UCSD-AML1 (cell line): ENCODE measurements around the gene TSC22D3.
A peak's percentile ranks its signal among the peaks of the same experiment; 100 is the strongest.

Source experiments
- DNase-seq: peaks from one replicate; lab custom pipeline; 2025; ENCODE audit not compliant: unreplicated experiment; lab: John Stamatoyannopoulos, UW

The TSC22D3 gene

DNA sequence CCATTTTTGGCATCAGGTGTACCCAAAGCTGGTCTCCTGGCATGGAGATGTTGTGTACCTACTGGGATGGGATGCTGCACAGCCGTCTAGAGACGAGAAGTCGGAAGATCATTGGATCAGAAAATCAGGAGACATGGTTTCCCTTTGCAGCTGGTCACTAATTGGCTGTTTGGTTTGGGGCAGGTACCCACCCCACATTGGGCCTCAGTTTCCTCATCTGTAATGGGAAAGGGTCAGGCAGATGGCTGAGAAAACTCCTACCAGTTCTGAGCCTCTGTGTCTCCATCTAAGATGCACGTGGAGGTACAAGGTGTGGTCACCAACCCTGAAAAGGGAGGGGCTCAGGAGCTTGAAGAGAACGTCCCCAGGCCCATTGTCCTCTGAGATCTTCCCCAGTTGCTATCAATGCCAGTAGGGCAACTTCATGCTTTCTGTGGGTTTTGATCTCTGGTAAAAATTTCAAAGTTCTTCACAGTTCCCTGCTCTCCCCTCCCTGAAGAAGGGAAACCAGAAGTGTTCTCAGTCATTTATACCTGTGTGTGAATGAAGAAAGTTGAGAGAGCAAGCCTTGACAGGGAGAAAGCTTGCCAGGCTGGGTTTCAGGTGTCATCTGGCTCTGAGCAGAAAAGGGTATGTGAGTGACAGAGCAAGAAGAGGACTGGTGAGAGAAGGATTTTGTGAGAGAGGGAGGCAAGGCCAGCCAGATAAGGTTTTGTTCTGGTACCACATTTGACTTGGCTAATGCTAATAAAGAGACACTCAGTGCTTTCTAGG lies 15.1 kb downstream of the TSC22D3 start:
- DNase-seq, result no peak

DNA sequence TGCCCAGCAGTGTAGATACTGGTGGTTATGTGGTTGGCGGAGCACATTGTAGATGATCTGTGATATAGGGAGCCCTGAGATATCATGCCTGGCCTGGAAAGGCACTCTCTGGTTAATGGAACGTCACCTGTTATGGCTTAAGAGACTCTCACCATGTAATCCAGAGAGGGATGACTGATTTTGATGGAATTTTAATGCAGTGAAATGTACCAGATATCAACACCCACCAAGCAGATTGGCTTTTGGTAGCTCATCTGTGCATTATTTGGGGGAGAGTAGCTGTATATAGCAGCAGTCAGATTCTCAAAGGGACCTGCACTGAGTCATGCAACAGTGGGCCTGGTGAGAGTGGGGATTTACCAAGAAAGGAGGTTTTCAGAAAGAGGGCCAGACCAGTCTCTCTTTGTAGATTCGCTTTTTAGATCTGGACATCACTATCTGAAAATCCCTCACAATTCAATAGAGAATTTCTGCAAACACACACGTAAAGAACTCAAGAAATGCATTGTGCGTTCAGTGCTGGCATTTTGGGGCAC lies 17.3 kb downstream of the TSC22D3 start:
- no peak for DNase-seq

DNA sequence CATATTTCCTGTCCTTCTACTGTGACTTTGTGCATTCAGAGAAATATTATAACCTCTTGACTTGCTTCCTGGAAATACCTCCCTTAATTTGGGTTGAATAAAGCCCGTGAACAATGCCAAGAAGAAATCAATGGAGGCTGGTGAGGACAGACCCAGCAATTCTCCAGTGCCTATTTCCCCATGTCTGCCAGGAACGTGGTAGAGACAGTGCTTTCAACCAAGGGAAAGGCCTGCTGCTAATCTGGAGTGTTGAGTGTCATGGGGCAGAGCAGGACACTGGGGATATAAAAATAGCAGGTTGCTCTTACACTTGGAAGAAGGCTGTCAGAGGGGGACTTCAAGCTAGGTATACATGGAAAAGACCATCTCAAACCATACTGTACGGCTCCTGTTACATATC lies 19.9 kb downstream of the TSC22D3 start:
- DNase-seq, result no peak

DNA sequence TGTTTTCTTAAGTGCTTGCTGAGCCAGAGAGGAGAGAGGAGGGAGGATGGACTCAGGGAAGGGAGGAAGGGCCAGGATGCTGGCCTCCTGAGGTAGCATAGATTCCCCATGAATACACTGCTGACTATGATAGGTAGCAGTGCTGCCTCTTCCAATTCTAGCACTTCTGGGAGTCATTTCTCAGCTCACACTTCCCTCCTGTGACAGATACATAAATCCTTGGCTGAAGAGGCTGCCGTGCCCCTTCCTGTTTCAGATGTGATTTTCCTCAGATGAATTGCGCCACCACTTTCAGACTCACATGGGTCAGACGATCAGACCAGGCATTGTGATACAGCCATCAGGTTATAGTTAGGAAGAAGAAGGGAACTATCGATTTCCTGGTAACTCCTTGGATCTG lies 22.4 kb downstream of the TSC22D3 start:
- DNase-seq, result no peak

DNA sequence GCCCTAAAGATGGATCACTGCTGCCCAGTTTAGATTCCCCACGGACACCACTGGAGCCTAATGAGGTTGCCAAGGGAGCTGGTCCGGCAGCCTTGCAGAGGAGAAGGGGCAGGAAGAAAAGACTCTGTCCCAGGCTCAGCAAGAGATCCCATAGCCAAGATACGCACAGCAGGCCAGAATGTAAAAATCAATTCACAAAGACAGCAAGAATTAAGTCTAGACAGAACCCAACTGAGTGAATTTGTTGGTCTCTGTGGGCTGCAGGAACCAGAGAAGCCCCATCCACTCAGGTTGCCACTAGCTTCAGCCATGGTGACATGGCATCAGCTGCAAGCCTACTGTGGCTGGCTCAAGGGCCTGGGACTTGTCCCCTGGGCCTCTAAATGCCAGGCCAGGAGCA lies 22.9 kb downstream of the TSC22D3 start:
- DNase-seq, result no peak

DNA sequence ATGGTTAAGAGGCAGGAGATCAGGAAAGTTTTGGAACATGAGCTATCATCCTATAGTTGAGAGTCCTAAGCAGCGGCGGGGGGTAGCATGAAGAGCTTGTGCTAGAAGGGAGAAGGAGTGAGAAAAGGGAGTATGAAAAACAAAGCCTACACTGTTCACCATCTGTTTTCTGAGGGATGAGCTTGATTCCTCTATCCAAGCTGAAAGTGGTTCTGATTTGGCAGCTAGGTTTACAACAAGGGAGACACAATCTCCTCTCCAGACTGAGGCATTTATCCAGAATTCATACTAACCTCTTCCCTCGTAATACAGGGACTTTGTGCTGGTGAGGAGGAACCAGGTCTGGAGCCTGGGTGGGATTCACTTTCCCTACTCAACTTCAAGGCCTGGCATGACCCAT lies 23.5 kb downstream of the TSC22D3 start:
- DNase-seq, result no peak

DNA sequence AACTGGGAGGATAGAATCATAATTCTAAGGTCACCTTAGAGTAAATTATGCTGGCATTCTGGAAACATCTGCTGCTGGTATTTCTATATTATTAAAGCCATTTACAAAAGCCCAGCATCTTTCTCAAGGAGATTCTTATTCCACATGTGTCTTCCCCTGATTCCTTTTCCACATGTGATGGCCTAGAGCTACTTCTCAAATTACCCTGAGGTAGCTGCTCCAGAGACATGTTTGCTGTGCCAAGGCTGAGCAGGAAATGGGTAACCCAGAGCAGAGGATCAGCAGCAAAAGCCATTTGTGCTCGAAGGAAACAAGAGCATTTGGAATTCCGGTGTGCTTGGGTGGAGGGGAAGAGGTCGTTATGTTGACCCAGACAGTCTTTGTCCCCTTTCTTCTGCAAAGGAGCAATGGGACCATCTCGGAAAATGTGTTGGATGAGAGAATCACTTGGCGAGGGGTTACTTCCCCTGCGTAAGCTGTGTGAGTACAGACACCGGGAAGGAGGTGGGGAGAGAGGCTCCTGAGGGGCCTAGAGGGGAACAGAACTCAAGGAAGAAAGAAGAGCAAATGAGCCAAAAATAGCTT lies 24.6 kb downstream of the TSC22D3 start:
- no peak for DNase-seq

DNA sequence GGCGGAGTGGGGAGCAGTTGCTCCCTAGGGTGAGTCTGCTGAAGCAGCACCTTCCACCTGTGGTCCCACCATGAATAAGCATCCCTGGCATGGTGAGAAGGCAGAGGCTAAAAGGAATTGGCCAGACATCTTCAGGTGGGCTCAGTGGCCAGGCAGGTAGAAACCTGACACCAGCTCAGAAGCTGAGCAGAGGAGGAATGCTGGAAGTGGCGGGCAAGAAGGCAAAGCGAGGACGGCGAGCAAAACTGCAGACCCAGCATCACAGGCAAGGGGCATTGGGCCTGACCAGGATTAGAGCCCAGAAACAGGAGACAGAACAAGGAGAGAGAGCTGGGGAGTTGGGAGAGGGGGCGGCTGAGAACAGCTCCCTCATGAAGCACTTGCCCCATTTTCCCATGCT lies 25.3 kb downstream of the TSC22D3 start:
- no peak for DNase-seq

DNA sequence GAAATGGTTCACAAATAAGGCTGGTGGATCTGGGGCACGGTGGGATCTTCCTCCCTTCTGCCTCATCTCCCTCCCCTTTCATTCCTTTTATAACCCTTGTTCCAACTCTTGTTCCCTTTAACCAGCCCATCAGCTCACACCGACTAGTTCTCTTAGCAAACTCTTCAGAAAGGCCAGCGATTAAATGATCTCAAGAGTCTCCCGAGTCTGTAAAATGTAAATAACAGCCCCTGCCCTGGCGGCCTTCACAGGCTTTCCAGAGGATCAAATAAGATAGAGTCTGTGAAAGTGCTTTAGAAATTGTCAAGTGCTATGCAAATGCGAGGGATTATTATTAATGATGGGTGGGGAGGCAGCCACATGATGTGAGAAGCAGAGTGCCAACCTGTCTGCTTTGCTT lies 27.1 kb downstream of the TSC22D3 start:
- no peak for DNase-seq

DNA sequence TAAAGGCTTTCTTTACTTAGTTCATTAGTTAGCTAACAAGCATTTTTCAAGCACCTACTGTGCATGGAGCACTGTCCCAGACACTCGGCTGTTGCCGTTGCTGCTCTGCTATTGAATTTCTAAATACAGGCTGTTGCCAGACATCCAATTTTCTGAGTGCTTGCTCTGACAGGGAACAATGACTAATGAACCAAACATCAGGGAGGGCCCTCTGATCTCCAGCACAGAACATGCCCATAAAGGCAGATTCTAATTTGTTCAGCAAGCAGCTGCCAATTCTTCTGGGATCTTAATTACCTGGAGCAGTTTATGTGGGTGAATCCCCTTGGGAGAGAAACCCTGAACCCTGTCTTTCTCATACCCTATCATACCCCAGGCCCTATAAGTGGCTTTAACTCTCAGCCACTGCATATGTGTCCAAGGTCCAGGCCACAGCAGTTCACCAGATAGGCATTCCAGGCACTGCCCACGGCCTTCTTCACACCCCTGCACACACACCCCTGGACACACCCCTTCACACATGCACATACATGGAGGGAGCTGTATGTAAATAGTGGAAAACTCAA lies 27.9 kb downstream of the TSC22D3 start:
- no peak for DNase-seq

DNA sequence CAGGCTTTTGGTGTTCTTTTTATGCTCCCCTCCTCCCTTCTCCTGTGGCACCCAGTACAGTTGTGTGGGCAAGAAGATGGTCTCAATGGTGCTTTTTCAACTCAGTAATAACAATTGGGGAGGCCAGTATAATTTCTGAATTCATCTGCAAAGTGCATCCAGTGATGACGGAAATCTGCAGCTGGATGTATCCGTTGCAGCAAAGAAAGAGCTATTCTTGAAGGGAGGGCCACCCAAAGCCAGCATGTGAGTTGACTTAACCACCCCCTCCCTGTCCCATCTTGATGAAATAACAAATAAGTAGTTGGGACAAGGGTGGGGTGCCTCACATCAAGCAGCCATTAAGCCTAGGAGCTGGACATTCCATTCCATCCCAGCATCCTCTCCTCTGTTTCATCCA lies 30.7 kb downstream of the TSC22D3 start:
- DNase-seq, result no peak

DNA sequence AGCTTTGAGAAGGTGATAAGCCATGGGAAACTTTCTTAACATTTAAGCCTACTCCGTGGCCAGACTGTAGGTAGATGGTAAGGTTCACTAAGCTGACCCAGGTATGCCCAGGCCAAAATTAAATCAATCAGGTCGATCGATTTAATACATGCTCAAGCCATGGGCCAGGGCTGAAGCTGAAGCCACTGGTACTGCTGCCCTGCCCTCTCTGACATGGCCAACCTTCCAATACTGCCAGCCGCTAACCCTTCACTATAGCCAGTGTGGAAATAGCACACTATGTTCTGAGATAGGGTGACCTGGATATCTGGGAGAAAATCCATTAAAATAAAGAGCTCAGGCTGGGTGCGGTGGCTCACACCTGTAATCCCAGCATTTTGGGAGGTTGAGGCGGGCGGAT lies 31.6 kb downstream of the TSC22D3 start:
- DNase-seq, result no peak

DNA sequence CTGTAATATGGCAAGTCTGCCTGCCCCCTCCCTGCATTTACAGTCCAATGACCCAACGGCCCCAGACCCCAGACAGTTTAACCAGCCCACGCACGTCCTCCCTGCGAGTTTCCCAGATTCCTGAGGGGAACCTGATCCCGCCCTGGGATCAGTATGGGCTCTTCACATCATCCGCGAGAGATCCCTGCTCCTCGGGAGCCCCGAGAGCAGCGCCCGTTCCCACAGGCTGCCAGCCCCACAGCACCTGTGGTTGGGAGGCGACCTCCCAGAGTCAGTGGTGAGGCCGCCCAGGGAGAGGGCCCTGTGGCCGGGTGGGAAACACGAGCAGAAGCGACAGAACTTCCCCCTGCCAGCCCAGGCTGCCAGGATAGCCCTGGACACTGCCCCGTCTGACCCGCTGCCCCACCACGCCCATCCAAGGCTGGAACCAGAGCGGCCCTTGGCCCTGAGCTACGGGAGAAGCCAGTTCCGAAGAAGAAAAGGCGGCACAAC lies 32.8 kb downstream of the TSC22D3 start:
- no peak for DNase-seq

DNA sequence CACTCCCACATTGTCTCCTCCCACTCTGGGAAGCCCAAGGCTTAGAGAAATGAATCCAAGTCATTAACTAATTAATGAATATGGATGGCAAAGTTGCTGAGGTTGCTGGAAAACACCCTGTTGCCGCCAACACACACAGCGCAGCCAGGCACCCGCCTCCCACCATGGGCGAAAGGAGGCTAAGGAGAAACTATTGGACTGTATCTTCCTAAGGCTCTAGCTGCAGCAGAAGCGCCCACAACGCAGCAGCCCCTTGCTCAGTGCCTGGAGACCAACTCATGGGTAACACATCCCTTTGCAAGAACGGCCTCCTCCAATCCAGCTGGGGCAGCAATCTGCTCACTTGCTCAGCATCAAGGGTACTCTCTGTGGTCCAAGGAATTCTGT lies 34.2 kb downstream of the TSC22D3 start:
- DNase-seq, result no peak

DNA sequence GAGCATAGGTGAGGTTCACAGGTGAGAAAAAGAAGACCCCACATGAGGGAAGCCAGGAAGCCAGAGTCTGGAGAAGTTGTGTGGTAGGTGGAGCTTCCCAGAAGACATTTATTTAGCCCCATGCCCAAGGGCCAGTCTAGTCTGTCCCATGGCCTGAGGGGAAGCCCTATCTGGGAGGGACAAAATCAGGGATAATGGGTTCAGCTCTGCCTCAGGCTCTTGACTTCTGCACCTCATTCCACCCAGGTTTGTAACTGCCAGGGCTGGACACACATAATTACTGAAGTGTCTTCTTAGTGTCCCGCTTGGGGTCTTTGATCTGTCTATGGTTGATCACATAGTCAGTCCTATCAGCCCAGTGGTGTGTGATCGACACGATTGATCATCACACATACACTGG lies 36.0 kb downstream of the TSC22D3 start:
- DNase-seq, result no peak

DNA sequence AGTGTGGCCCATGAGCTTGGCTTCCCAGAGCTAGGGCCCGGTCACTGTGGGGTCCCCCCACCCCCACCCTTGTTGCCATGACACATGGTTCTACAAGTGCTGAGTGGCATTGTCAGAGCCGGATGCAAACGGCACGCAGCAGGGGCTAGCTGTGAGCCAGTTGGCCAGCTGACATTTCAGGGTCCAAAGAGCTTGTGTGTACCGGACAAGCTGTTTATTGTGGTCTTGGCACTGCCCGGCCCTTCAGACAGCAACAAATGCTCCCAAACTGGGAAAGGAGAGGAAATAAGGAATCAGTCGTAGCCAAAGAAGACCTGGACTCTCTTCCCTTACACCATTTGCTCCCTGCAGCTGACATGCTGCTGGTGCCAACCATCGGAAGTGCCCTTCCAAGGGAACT lies 36.8 kb downstream of the TSC22D3 start:
- DNase-seq, result no peak

DNA sequence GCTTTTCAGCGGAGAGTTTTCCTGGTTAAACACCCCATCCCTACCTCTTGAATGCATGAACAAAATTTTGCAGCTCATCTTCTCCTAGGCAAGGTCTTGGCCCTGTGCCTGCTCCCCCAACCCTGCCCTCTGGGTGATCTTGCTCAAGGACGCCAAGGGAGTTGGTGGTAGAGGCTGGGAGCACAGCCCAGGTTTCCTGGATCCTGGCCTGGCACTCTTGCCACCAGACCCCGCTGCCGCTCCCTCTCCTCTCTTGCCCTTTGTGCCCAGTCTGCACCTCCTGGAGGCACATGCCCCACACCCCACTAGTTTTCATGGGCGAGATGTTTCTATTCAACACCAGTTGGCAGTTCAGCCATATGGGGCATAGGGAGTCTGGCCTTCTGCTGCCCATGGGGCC lies 37.3 kb downstream of the TSC22D3 start:
- no peak for DNase-seq

DNA sequence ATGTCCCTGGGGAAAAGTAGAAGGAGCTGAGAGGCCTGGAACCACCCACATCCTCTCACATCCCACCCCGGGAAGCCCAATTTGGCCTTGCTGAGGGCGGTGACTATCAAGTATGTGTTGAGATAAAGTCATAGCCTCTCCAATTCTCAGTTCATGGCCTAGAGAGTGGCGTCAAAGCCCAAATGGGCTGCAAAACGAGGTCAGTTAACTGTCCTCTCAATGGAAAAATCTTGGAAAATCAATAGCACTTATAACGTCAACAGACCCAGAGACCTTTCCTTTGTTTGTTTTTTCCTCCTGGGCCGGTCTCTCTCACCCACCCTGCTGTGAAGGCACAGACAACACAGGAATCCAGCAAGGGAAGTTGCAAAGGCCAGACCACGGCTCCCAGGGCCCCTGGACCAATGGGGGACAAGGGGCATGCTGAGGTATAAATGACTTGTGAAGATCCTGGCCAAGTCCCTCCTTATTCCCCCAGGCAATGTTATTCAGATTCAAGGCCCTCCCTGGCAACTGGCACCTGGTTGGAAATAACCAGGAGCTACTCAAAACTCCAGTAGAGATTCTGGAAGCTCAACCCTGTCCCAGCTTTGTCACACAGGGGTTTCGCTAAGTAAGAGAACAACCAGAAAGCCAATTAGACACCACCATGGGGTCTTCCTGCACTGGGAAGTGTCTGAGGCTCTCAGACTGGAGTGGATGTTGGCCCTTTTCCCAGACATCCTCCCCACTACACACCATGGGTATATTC lies 38.6 kb downstream of the TSC22D3 start:
- DNase-seq, result no peak

DNA sequence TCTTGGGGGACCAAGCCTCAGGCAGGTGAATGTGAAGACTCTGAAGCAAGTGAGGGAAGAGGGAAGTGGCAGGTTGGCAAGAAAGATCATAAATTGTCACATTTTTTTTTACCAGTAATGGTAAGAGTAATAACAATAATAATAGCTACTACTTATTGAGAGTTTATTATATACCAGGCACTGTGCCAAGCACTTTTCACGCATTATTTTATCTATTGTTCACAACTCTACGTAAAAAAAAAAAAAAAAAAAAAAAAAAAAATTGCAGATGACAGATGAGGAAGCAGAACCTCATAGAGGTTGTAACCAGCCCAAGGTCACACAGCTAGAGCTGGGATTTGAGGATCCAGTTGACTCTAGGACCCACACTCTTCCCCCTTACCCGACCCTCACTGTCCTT lies 40.9 kb downstream of the TSC22D3 start:
- DNase-seq, result no peak

DNA sequence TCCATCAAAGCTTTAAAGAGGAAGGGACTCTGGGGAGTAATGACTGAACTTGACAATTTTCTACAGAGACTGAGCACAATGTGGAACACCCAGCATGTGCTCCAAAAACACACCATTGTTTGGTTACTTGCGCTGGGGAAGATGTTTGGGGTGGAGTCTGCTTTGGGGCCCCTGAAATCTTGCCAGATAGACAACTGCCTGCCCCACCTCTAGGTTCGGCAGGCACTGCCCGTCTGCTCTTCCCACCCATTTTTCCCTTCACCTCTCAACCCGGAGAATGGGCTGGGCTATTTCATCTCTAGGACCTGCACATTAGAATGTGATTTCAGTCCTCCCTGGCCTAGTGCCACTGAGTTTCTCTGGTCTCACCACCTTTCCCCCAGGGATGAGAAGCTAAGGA lies 41.9 kb downstream of the TSC22D3 start:
- no peak for DNase-seq

DNA sequence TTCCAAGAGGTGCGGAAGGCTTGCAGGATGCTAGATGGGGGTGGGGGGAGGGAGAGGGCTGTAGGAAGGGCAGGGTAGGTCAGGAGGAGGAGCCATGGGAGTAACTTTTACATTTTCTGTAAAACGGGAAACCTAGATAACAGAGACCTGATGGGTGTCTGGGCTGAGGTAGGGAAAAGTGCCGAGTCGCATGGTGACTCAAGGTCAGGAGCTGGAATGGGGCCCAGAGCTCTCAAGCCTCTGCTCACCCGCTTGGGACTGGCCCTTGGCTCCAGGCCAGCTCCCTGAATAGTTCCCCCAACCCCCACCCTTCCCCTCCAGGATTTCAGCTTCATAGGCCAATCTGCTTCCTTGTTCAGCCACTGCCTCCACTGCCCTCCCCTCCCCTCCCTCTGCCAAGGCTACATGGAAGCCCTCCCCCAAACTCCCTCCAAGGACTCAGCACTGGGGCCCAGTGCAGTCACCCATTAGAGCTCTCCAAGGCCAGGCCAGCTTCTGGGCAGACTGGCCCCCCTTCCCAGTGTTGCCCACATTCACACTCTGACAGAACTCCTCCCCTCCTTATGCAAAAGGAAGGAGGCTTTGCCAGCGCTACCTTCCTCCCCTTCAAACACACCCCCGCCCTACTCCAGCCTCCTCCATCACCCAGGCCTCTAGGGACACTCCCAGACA lies 43.6 kb downstream of the TSC22D3 start:
- DNase-seq, result peak; percentile 68
